HS-5 (cell line): ENCODE measurements around the gene RANGAP1.
"Not testable (repeated sequence)": the region's sequence is repeated elsewhere in the genome, so short reads cannot be mapped to it uniquely, and the experiment has no call there.

Source experiments
- DNase-seq: peaks from one replicate; pipeline ENCODE4 v3.0.0-alpha.2; 2012; ENCODE audit warnings: low read depth

RANGAP1 gene

DNA sequence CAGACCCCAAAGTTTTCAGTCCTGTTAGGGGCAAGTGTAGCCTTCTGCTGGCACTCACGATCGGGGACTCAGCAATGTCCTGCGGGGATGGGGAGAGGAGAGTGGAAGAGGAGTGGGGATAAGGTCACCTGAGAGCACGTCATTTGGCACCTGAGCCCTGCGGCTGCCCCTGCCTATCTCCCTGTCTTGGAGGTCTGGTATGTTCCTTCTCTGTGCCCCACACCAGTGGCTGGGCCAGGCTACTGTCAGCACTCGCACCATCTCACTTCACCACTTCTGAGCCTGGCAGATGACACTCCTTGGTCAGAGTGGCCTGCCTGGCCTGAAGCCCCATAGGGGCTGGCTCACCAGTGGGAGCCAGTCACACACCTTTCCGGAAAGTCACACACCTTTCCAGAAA, 25.1 kb downstream of the RANGAP1 start:
- DNase-seq, result no peak

DNA sequence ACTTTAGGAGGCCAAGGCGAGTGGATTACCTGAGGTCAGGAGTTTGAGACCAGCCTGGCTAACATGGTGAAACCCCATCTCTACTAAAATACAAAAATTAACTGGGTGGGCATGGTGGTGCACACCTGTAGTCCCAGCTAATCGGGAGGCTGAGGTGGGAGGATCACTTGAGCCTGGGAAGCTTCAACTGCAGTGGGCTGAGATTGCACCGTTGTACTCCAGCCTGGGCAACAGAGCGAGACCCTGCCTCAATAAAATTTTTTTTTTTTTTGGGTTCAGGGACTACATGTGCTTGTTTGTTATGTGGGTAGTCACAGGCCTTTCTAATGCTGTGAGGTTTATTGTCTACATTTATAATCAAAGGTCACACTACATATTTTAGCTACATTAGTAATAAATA, 26.2 kb downstream of the RANGAP1 start:
- not testable (repeated sequence) for DNase-seq

DNA sequence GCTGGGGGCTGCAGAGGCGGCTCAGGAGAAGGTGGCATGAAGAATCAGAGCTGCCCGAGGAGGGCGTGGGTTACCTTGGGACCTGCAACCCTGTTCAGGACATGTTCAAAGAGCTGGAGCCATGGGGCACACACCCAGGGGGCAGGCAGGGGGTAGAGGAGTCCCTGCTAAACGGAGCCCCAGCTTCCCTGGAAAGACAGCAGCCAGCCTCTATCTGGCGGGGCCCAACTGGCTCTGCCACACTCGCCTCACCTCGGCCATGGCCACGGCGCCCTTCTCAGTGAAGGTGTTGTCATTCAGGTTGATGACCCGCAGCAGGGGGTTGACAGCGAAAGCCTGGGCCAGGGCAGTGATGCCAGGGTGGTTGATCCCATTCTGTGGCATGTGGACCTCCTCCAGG, 28.3 kb downstream of the RANGAP1 start:
- no peak for DNase-seq

DNA sequence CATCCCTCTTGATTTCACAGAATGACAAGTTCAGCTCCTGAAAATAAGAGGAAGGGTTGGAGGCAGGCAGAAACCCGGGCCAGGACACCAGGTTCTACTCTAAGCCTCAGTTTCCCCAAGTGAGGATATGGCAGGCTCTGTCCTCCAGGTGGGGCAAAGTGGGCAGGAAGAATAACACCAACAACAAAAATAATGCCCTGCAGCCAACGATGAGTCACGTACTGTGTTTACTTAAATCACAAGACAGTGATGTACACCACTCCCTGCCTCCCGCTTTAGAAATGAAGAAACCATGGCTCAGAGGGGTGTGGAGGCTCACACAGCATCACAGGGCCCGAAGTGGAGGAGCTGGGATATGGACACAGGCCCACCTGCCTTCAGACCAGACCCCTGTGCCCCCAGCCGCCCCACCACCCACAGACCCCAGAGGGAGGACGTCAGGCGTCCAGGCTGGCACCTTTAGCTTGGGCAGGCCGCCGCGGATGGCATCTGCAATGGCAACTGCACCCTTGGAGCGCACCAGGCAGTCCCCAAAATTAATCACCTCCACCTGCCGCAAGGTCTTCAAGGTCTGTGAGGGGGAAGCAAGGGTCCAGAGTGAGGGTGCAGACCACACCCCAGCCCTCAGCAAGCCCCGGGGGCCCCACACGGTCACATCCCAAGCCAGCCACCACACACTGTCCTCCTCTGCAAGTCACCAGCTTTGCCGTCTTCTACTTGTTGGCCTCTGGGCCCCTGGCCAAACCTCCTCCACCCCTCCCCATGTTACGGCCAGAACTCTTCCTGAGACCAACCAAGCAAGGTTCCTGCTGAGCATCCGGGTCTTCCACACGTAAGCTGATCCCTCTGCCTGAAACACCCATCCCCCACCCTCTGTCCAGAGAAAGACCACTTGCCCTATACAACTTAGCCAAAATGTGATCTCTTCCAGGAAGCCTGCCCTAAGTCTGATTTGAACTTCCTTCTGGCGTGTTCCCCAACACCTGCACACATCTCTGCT, 29.4 kb downstream of the RANGAP1 start:
- DNase-seq, result peak; percentile 18

DNA sequence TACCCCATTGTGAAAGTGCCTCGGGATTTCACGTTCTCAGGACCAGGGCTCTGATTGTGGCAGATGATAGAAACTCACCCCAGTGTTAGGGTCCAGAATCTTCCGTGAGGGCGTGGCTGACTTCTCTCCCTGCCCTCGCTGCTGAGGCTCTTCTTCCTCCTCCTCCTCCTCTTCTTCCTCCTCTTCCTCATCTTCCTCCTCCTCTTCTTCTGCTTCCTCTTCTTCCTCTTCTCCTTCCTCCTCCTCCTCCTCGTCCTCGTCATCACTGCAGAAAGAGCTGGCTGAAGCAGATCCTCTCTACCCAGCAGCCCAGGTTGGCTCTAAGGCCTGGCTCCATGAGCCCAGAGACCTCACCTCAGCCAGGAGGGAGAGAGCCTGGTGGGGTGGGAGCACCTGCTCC, 31.8 kb downstream of the RANGAP1 start:
- DNase-seq, result no peak

DNA sequence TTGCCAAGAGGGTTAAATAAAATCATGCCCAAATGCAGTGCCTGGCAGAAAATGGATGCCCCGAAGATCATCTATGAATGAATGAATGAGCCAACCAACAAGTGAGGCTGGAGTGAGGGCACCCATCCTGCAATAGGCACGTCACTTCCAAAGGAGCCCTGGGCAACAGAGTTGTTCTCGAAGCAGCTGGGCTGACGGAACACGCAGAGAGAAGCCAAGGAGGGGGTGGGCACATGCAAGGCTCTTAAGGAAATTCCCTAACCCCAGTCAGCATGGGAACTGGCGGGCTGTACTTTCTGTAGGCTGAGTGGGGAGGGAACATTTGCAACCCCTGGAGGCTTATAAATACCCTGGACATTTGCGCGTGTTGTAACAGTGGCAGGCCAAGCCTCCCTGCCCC, 33.6 kb downstream of the RANGAP1 start:
- DNase-seq, result no peak

DNA sequence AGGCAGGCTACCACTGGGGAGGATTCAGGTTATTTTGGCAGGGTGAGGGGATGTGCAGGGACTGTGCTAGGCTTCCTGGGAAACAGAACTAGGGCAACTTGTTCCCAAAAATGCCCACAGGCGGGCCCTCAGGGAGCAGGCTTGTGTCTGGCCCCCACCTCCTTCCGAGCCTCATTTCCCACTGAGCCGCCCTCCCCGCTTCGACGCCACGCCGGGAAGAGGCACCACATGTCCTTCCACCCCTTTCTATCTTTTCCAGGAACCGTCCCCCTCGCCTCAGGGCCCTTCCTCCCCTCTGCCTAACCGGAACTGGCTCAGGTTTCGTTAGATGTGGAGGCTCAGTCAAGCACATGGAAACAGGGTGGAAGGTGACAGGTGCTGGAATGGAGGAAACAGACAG, 35.9 kb downstream of the RANGAP1 start:
- no peak for DNase-seq

DNA sequence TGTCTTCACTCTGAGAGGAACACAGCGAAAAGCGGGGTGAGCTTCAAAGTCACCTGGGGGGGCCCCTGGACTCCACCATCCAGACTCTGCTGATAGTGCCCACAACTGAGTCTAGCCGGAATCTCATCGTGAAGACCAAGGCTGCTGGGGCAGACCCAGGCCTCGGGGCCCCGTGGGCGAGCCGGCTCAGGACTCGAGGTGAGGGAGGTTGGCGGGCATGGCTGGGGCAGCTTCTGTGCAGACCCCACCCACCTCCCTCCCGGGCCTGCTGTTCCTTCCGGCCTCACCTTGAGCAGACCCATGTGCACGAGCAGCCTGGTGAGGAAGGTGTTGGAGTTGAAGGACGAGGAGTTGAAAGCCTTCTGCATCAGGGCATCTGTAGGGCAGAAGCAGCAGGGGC, 36.5 kb downstream of the RANGAP1 start:
- no peak for DNase-seq

DNA sequence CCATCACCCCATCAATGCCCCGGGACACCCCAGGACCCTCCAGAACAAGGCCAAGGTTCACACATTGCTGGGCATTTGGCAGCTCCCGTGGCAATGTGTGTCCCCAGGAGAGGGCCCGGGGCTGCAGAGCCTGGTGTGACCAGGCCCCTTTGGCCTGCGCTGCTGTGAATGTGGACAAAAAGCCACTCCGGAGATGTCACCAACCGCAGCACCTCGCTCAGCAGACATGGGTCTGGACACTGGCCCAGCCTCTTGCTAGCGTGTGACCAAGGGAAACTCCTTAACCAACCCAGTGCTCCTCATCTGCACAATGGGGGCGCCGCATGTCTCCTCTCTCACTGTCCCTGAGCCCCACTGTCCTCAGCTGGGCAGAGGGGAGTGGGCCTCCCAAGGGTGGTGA, 37.2 kb downstream of the RANGAP1 start:
- no peak for DNase-seq

DNA sequence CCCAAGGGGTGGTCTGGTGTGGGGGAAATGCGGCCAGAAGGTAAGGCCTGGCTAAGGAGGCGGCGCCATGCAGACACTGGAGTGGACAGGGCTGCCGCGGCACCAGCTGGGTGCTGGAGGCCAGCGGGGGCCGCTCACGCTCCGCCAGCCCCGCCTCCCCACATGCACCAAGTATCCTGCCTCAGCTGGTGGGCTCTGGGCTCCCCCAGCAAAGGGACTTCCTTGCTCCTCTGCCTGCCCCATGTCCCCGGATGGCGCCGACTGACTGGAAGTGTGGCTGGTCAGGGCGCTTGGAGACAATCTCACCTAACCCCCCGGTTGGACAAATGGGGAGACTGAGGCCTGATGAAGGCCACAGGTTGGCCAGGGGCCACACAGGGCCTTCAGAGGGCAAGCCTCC, 37.7 kb downstream of the RANGAP1 start:
- DNase-seq, result no peak

DNA sequence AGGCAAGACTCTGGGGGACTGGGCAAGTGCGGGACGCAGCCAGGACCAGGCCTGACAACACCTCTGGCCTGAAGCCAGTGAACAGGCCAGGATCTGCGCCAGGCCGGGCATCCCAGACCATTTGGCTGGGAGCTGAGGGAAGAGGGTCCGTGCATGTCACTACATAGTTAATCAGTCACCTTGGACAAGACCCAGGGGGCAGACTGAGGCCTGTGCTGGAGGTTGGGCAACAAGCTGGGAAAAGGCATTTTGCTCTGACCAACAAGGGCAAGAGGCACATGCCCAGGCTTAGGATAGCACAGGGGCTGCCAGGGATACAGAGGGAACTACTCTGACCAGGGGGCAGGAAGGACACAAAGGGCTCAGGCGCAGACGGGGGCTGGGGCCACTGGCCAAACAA, 38.3 kb downstream of the RANGAP1 start:
- no peak for DNase-seq

DNA sequence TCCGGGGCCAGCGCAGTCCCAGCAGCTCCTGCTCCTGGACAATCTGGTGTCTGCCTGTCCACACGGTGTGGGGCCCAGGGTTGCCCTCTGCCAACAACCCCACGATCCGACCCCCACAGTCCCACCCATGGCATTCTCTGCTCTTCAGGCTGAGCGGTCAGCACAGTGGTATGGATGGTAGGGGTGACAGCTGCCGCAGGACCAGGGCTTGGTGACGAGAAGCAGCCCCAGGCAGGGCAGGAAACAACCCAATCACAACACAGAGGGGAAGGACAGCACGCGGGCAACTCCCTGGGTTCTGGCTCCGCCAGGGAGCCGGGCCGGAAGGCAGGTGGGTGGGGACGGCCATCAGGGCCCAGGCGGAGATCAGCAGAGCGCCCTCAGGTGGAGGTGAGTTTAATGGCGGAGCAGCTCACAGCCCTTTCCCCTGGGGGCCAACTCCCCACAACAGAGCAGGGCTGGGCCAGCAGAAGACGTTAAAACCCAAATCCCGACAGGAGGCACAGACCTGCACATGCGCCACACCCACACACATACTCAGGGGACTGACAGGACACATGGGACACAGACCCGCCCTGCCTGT, 40.0 kb downstream of the RANGAP1 start:
- no peak for DNase-seq

DNA sequence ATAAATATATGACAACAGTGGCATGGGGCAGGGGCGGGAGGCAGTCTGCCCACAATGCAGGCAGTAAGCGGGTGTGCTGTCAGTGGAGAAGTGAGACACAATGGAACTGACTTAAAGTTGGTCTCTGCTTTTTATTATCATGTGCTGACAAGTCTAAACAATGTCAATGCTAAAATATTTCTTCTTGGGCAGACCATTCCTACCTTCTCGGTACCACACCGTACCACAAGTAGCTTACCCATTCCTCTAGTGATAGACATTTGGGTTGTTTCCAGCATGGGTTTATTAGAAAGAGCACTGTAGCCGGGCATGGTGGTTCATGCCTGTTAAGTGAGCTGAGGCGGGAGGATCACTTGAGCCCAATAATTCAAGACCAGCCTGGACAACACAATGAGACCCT, 42.6 kb downstream of the RANGAP1 start:
- no peak for DNase-seq

DNA sequence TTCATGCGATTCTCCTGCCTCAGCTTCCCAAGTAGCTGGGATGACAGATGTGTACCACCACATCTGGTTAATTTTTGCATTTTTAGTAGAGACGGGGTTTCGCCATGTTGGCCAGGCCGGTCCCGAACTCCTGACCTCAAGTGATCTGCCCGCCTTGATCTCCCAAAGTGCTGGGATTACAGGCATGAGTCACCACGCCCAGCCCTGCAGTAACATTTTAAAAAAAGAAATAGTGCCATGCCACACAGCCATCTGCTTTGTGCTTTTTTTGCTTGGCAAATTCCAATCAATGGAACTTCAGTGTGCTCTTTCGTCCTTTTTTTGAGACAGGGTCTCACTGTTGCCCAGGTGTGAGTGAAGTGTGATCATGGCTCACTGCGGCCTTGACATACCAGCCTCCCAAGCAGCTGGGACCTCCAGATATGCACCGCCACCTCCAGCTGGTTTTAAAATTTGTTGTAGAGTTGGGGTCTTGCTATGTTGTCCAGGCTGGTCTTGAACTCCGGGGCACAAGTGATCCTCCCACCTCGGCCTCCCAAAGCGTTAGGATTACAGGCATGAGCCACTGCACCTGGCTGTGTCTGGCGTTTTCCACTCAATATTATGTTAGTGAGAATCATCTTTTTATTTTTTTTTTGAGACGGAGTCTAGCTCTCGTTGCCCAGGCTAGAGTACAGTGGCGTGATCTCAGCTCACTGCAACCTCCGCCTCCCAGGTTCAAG, 43.4 kb downstream of the RANGAP1 start:
- DNase-seq, result no peak

DNA sequence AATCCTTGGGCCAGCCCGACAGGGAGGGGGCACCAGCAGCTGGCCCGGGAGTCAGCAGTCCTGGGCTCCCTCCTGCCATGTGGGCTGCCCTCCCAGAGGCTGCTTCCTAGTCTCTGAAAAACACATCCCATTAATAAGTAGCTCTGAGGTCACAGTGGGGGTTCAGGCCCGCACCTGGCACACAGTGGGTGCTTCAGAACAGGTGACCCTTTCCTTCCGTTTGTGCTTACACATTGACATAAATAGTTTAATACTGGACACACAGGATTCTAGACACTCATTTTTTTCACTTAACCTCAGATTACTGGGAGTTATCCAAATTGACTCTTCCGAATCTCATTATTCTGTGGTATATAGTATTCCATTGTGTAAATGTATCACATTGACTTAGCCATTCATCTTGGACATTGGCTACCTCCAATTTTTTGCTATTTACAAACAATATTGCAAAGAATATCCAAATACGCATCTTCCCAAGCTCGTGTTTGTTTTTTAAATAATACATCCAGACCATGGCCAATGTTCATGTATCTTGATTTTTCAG, 44.8 kb downstream of the RANGAP1 start:
- DNase-seq, result no peak

DNA sequence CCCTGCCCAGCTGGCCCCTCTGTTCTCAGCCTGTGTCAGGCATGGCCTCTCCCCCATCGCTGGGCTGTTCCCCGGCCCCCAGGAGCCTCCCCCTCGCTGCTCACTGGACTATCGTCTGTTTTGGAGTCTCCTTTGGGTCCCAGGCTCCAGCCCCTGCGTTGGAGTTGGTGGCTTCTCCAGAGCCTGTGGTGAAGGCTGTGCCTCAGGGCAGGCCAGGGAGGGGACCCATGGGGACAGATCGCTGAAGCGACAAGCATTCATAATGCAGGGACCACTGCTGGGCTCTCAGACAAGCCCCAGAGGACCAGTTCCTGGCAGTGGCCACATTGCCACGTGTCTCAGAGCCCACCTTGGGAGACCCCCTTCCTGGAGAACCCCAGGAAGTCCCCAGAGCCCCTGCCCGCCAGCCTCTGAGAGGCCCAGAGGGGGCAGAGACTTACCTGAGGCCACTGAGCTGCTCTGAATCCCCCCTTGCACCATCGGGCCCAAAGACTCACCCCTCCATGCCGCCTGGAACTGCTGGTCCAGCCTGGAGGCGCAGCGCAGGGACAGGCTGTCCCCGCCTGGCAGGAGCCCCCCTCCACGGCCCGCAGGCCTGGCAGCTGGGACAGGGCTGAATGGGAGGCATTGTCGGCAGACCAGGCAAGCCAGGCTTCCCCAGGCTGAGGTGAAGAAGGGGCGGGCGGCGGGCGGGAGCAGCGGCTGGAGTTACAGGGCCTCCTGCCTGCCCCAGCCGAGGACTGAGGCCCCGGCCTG, 45.4 kb downstream of the RANGAP1 start, which contains the start of gene CHADL:
TSS of gene CHADL (minus strand) at position 555 of the 756 bp plus-strand sequence. CDS start at position 505, 50 bp downstream.
- no peak for DNase-seq

DNA sequence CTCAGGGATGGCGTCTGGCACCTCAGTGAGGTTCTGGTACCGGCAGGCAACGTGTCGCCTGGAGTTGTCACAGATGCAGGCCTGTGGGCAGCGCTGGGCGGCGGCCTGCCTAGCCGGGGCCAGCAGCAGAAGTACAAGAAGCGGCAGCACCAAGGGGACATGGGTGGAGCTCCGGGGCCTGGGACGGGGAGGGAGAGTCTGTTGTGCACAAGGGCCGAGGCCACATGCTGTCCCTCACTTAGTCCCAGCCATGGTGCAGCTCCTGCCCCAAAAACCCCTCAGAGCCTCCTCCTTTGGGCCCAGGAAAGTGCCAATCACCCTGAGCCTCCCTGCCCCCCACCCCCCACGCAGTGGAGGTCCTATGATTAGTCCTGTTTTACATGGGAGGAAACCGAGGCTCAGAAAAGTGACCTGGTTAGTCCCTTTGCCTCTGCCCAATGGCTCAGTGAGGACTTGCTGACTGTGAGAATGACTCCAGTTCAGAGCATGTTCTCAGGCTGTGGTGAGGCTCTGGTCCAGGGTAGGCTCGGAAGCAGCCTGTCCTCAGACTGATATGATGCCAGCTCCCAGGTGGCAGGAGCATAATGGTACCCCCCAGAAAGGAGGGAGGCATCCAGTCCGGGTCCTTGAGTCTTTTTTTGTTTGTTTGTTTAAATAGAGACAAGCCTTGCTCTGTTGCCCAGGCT, 46.4 kb downstream of the RANGAP1 start:
- no peak for DNase-seq

DNA sequence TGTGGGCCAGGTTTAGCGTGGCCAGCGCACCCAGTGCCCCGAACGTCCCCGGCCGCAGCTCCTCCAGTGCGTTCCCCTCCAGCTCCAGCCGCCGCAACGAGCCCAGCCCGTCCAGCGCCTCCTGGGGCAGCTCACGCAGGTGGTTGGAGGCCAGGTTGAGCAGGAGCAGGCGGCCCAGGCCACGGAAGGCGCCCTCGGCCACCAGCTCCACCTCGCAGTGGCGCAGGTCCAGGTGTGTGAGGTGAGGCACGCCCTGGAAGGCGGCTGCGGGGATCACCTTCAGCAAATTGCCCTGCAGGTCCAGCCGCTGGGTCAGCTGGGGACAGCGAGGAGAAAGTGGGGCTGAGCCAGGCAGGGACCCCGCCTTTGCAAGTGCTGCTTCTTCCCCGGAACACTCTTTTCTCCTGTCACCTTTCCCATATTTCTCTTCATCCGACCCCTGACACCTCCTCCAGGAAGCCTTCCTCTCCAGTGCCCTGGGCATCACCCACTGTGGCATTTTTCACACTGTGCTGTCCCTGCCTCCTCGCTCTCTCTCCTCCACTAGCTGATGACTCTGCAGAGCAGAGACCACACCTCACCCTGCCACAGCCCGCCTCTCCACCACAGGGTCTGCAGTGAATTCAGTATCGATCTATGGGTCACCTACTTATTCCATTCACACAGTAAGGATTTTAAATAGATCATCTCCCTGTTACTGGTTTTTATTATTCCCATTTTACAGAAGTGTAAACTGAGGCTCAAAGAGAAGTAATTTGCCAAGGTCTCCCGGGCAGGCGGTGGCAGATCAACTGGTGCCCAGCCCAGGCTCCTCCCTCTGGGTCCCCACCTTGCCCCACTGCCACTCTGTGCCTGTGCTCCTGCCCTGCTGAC, 47.2 kb downstream of the RANGAP1 start:
- no peak for DNase-seq

DNA sequence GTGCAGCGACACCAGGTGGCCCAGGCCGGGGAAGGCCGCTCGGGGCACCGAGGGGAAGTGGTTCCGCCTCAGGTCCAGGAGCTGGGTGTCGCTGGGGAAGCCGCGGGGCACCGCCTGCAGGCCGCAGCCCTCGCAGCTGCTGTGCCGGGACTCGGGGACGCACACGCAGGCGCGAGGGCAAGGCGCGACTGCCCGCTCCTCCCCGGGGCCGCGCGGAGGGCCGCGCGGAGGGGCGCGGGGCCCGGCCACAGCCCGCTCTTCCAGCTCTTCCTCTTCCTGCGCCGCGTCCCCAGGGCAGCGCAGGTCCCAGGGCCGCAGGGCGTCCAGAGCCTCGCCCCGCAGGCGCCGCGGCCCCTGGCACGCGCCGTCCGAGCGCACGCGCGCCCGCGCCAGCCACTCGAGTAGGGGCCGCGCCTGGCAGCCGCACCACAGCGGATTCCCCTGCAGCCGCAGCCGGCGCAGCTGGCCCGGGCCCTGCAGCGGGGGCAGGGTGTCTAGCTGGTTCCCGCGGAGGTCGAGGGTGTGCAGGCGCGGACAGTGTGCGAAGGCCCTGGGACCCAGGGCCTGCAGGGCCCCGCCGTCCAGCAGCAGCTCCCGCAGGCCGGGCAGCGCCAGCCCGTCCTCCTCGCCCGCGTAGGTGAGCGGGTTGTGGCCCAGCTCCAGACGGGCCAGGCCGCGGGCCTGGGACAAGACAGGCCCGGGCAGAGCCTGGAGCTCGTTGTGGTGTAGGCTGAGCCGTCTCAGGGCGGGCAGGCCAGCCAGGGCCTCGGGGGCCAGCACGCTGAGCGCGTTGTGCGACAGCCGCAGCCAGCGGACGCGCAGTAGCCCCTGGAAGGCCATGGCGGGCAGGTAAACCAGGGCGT, 48.0 kb downstream of the RANGAP1 start:
- DNase-seq, result no peak
